Erythroblast (primary cell): ENCODE data around the gene CPED1.

Source experiments
- GATA1 ChIP-seq: IDR thresholded peaks from 2 replicates; pipeline ENCODE4 v1.6.1; 2011; ENCODE audit warnings: low read depth, mild to moderate bottlenecking, control low read depth, low read length, moderate library complexity
- POLR2A ChIP-seq: IDR thresholded peaks from 2 replicates; pipeline ENCODE4 v1.6.1; 2011; ENCODE audit warnings: mild to moderate bottlenecking, low read length

DNA sequence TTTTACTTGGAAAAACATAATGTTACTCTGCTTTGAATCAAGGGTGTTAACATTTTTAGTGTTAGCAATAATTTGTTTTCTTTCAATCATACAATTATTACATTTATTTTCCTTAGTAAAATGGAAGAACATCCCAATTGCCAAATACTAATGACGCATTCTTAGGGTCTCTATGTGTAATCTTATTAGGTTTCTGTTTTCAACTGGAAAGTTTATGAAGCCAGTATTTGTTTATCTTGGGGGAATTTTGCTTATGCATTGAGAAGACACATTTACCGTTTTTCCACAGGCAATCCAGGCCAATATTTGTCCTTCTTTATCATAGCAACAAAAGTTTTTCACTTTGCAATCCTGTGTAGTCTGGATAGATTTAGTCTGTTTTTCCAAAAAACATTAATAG is 134.5 kb downstream of the CPED1 start:
- TF ChIP-seq POLR2A (no peak), GATA1 (no peak)
